T-helper 1 cell treated with Interleukin-12 subunit alpha and Interleukin-12 subunit beta and Interleukin-4 antibody, amounts not matched to agents 30 μg/mL and 1 μg/mL, for 36 hours (primary cell): ENCODE results near the gene GLYR1.

Experiments used
- H3K27ac Mint-ChIP-seq: one replicate; pipeline ENCODE4 v1.8.0; 2021; ENCODE audit warnings: mild to moderate bottlenecking, mixed read lengths
- H3K27me3 Mint-ChIP-seq: one replicate; pipeline ENCODE4 v1.8.0; 2021; ENCODE audit warnings: low read depth, mixed read lengths
- H3K36me3 Mint-ChIP-seq: one replicate; pipeline ENCODE4 v1.8.0; 2021; ENCODE audit warnings: low read depth, mixed read lengths
- H3K4me1 Mint-ChIP-seq: one replicate; pipeline ENCODE4 v1.8.0; 2021; ENCODE audit warnings: low read depth, mixed read lengths
- H3K4me3 Mint-ChIP-seq: one replicate; pipeline ENCODE4 v1.8.0; 2021; ENCODE audit warnings: mild to moderate bottlenecking, moderate library complexity, mixed read lengths
- H3K9me3 Mint-ChIP-seq: one replicate; pipeline ENCODE4 v1.8.0; 2021; ENCODE audit warnings: mixed read lengths

Gene GLYR1

GRCh38 chr16:4884972-4885874 lies 38.1 kb upstream of the GLYR1 start:
- H3K4me1 Mint-ChIP-seq = peaks cover 2% of the 10 kb centered on the region
- peaks cover 33% of the 10 kb centered on the region for H3K36me3 Mint-ChIP-seq
- no peak overlapping the region for H3K4me3 Mint-ChIP-seq
- no peak overlapping the region for H3K27ac Mint-ChIP-seq
- no peaks in the 10 kb centered on the region for H3K9me3 Mint-ChIP-seq
- H3K27me3 Mint-ChIP-seq = no peaks in the 10 kb centered on the region

GRCh38 chr16:4884209-4884608 lies 37.1 kb upstream of the GLYR1 start:
- peaks cover 2% of the 10 kb centered on the region for H3K4me1 Mint-ChIP-seq
- no peak overlapping the region for H3K27ac Mint-ChIP-seq
- no peaks in the 10 kb centered on the region for H3K27me3 Mint-ChIP-seq

GRCh38 chr16:4883501-4883900 lies 36.4 kb upstream of the GLYR1 start:
- H3K9me3 Mint-ChIP-seq = no peaks in the 10 kb centered on the region
- peaks cover 36% of the 10 kb centered on the region for H3K36me3 Mint-ChIP-seq
- H3K27ac Mint-ChIP-seq = no peak overlapping the region
- no peaks in the 10 kb centered on the region for H3K27me3 Mint-ChIP-seq
- peaks cover 2% of the 10 kb centered on the region for H3K4me1 Mint-ChIP-seq
- H3K4me3 Mint-ChIP-seq = no peak overlapping the region

More at GRCh38 chr16:4884209-4884608, 37.1 kb upstream of the GLYR1 start:
- Mint-ChIP-seq H3K36me3 (peaks cover 33% of the 10 kb centered on the region), H3K9me3 (no peaks in the 10 kb centered on the region), H3K4me3 (no peak overlapping the region)

GRCh38 chr16:4882633-4883285 lies 35.7 kb upstream of the GLYR1 start:
- Mint-ChIP-seq H3K9me3 (no peaks in the 10 kb centered on the region), H3K27ac (no peak overlapping the region), H3K4me3 (no peak overlapping the region), H3K27me3 (no peaks in the 10 kb centered on the region), H3K36me3 (peaks cover 36% of the 10 kb centered on the region), H3K4me1 (peaks cover 2% of the 10 kb centered on the region)

GRCh38 chr16:4882000-4882632 lies 35.0 kb upstream of the GLYR1 start:
- H3K4me3 Mint-ChIP-seq = no peak overlapping the region
- H3K36me3 Mint-ChIP-seq = peaks cover 40% of the 10 kb centered on the region
- H3K27ac Mint-ChIP-seq = no peak overlapping the region
- H3K4me1 Mint-ChIP-seq = peaks cover 2% of the 10 kb centered on the region
- no peaks in the 10 kb centered on the region for H3K27me3 Mint-ChIP-seq
- no peaks in the 10 kb centered on the region for H3K9me3 Mint-ChIP-seq

- H3K27me3 Mint-ChIP-seq = no peaks in the 10 kb centered on the region
- H3K4me3 Mint-ChIP-seq = no peak overlapping the region
- no peaks in the 10 kb centered on the region for H3K4me1 Mint-ChIP-seq
- no peak overlapping the region for H3K27ac Mint-ChIP-seq
- no peaks in the 10 kb centered on the region for H3K9me3 Mint-ChIP-seq
- H3K36me3 Mint-ChIP-seq = peaks cover 42% of the 10 kb centered on the region
Observed at GRCh38 chr16:4880006-4880580, 33.0 kb upstream of the GLYR1 start.

- Mint-ChIP-seq H3K27ac (no peak overlapping the region), H3K27me3 (no peaks in the 10 kb centered on the region), H3K36me3 (peaks cover 39% of the 10 kb centered on the region), H3K9me3 (no peaks in the 10 kb centered on the region), H3K4me3 (no peak overlapping the region), H3K4me1 (no peaks in the 10 kb centered on the region)
Observed at GRCh38 chr16:4879049-4879448, 32.0 kb upstream of the GLYR1 start.

- Mint-ChIP-seq H3K9me3 (no peaks in the 10 kb centered on the region), H3K4me1 (no peaks in the 10 kb centered on the region), H3K27ac (no peak overlapping the region), H3K36me3 (peaks cover 35% of the 10 kb centered on the region), H3K27me3 (no peaks in the 10 kb centered on the region), H3K4me3 (no peak overlapping the region)
Observed at GRCh38 chr16:4877380-4877685, 30.2 kb upstream of the GLYR1 start.

GRCh38 chr16:4876646-4877379 lies 29.7 kb upstream of the GLYR1 start:
- Mint-ChIP-seq H3K27me3 (no peaks in the 10 kb centered on the region), H3K27ac (no peak overlapping the region), H3K4me1 (peaks cover 3% of the 10 kb centered on the region), H3K4me3 (no peak overlapping the region), H3K36me3 (peaks cover 37% of the 10 kb centered on the region), H3K9me3 (no peaks in the 10 kb centered on the region)

GRCh38 chr16:4874666-4875065 lies 27.6 kb upstream of the GLYR1 start:
- Mint-ChIP-seq H3K9me3 (no peaks in the 10 kb centered on the region), H3K27ac (no peak overlapping the region), H3K27me3 (no peaks in the 10 kb centered on the region), H3K4me3 (no peak overlapping the region), H3K4me1 (peaks cover 9% of the 10 kb centered on the region), H3K36me3 (peaks cover 45% of the 10 kb centered on the region)

GRCh38 chr16:4873091-4873490 lies 26.0 kb upstream of the GLYR1 start:
- Mint-ChIP-seq H3K4me3 (no peak overlapping the region), H3K4me1 (peaks cover 9% of the 10 kb centered on the region), H3K27me3 (no peaks in the 10 kb centered on the region), H3K9me3 (no peaks in the 10 kb centered on the region), H3K27ac (no peak overlapping the region), H3K36me3 (peaks cover 53% of the 10 kb centered on the region)

GRCh38 chr16:4871071-4871470 lies 24.0 kb upstream of the GLYR1 start:
- H3K27ac Mint-ChIP-seq = no peak overlapping the region
- H3K27me3 Mint-ChIP-seq = no peaks in the 10 kb centered on the region
- H3K4me1 Mint-ChIP-seq = peaks cover 11% of the 10 kb centered on the region
- peaks cover 47% of the 10 kb centered on the region for H3K36me3 Mint-ChIP-seq
- no peak overlapping the region for H3K4me3 Mint-ChIP-seq
- H3K9me3 Mint-ChIP-seq = no peaks in the 10 kb centered on the region

- Mint-ChIP-seq H3K4me3 (no peak overlapping the region), H3K27ac (no peak overlapping the region), H3K36me3 (peaks cover 41% of the 10 kb centered on the region), H3K27me3 (no peaks in the 10 kb centered on the region), H3K4me1 (peaks cover 12% of the 10 kb centered on the region), H3K9me3 (no peaks in the 10 kb centered on the region)
Observed at GRCh38 chr16:4870138-4870671, 23.1 kb upstream of the GLYR1 start.
